NCI-H2107 treated with DMSO at 0.1 percent for 48 hours (cell line): ENCODE data around the gene MYDGF.
"Not testable (repeated sequence)": the region's sequence is repeated elsewhere in the genome, so short reads cannot be mapped to it uniquely, and the experiment has no call there.

ENCODE experiments used
- DNase-seq: peaks from one replicate; lab custom pipeline; 2025; ENCODE audit not compliant: unreplicated experiment; lab: John Stamatoyannopoulos, UW

MYDGF gene

GRCh38 chr19:4669723-4670480 lies at the start of gene MYDGF:
TSS of gene MYDGF (minus strand) at chr19:4670342. CDS start at chr19:4670334, 8 bp downstream.
- DNase-seq: peak; percentile 31

- DNase-seq: no peak
These were observed 49.3 kb upstream of the MYDGF start for GRCh38 chr19:4719499-4719866.

- DNase-seq: no peak
These were observed 48.0 kb upstream of the MYDGF start for GRCh38 chr19:4717966-4718701.

- DNase-seq: no peak
These were observed 47.2 kb upstream of the MYDGF start for GRCh38 chr19:4717191-4717965.

- no peak for DNase-seq
These were observed 45.5 kb upstream of the MYDGF start for GRCh38 chr19:4715529-4716221.

- DNase-seq: not testable (repeated sequence)
These were observed 45.0 kb upstream of the MYDGF start for GRCh38 chr19:4715178-4715528.

- DNase-seq: no peak
These were observed 43.9 kb upstream of the MYDGF start for GRCh38 chr19:4714016-4714415.

- no peak for DNase-seq
These were observed 43.3 kb upstream of the MYDGF start for GRCh38 chr19:4713384-4713951.

- DNase-seq: no peak
These were observed 42.6 kb upstream of the MYDGF start for GRCh38 chr19:4712771-4713170.

- DNase-seq: no peak
These were observed 41.1 kb upstream of the MYDGF start for GRCh38 chr19:4711211-4711610.

- no peak for DNase-seq
These were observed 40.1 kb upstream of the MYDGF start for GRCh38 chr19:4710281-4710600.

GRCh38 chr19:4709440-4710280 lies 39.5 kb upstream of the MYDGF start:
- no peak for DNase-seq

GRCh38 chr19:4707956-4708650 lies 38.0 kb upstream of the MYDGF start:
- no peak for DNase-seq

GRCh38 chr19:4707322-4707721 lies 37.2 kb upstream of the MYDGF start:
- DNase-seq: no peak

- DNase-seq: no peak
These were observed 35.4 kb upstream of the MYDGF start for GRCh38 chr19:4705413-4706131.

GRCh38 chr19:4704317-4704673 lies 34.2 kb upstream of the MYDGF start:
- no peak for DNase-seq

- no peak for DNase-seq
These were observed 33.7 kb upstream of the MYDGF start for GRCh38 chr19:4703671-4704316.

GRCh38 chr19:4702764-4703163 lies 32.6 kb upstream of the MYDGF start:
- DNase-seq: no peak

GRCh38 chr19:4701557-4701956 lies 31.4 kb upstream of the MYDGF start:
- no peak for DNase-seq
